DMS114 treated with DMSO at 0.1 percent for 48 hours (cell line): Measurements from ENCODE around the gene INPP5F.
"Not testable (repeated sequence)": the region's sequence is repeated elsewhere in the genome, so short reads cannot be mapped to it uniquely, and the experiment has no call there.

Experiments
- DNase-seq: peaks from one replicate; lab custom pipeline; 2025; ENCODE audit not compliant: unreplicated experiment; lab: John Stamatoyannopoulos, UW

INPP5F gene

DNA sequence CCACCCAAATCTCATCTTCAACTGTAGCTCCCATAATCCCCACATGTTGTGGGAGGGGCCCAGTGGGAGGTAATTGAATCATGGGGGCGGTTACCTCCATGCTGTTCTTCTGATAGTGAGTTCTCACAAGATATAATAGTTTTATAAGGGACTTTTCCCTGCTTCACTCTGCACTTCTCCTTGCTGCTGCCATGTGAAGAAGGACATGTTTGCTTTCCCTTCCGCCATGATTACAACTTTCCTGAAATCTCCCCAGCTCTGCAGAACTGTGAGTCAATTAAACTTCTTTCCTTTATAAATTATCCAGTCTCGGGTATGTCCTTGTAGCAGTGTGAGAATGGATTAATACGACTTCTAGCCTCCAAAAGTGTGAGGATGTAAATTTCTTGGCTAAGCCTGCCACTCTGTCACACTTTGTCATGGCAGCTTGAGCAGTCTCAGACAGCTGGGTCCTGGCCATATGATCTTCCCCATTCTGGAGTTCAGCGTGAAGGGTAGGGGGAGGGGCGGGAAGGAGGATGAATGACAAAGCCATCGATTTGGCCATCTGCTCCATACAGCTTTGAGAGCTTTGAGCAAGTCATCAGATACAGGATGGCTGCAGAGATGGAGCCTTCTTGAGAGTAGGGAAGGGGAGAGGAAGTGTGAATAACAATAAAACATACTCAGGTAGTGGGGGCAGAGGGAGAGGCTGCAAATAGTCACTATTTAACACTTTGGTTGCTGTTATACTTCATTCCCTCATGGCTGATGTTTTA lies 19.1 kb upstream of the INPP5F start:
- DNase-seq: no peak

DNA sequence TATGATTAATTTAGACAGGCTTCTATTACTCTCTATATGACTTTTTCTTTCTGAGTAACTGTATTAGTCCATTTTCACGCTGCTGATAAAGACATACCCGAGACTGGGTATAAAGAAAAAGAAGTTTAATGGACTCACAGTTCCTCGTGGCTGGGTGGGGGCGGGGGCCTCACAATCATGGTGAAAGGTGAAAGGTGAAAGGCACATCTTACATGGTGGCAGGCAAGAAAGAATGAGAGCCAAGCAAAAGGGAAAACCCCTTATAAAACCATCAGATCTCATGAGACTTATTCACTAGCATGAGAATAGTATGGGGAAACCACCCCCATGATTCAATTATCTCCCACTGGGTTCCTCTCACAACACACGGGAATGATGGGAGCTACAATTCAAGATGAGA lies 18.5 kb upstream of the INPP5F start:
- DNase-seq: not testable (repeated sequence)

DNA sequence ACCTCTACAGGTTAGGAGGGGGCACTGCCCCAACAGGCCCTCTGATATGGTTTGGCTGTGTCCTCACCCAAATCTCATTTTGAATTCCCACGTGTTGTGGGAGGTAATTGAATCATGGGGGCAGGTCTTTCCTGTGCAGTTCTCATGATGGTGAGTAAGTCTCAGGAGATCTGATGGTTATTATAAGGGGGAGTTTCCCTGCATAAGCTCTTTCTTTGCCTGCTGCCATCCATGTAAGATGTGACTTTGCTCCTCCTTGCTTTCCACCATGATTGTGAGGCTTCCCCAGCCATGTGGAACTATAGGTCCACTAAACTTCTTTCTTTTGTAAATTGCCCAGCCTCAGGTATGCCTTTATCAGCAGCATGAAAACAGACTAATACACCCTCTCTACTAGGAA lies 14.9 kb upstream of the INPP5F start:
- DNase-seq: not testable (repeated sequence)

DNA sequence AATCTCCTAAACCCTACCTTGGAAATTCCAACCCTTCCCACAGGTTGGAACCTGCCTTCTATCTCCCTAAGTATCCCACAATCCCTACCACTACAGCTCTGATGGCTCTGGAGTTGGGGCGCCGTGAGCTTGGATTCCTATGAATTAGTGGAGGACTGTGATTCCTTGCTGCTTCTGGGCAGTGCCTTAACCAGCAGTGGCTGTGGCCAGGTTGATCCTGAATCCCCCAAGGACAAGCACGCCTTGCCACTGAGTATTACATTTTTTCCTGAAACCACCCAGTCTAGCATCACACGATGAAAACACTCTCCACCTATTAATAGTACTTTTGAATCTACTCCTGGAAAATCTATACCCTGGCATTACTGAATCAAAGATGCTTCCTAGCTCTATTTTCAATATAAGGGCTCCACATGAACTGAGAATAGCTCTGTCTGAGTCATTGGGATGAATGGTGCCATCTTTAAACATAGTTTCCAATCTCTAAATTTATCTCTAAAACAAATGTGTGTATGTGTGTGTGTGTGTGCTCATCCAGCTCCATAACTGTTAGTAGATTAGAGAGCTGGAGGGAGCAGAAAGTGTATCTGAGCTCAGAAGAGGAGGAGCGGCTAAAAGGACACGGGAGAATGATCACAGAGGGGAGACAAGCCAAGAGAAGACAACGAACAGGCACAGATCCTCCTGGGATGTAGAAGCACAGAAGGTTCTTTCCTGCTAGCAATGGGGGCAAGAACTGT lies 11.9 kb upstream of the INPP5F start:
- DNase-seq: no peak

DNA sequence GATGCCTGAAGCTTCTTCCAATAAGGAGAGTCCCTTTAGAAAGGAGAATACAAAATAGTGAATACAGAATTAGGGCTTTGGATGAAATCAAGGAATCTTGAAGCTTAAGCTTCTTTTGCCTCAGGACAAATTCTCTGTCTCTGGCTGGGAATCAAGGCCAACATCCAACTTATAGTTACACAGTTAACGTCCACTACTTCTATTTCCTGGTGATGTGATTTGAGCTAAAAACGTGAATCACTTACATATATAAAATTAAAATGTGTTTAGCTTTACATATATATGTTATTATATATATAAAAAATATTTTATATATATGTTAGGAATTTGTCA lies 11.4 kb upstream of the INPP5F start:
- DNase-seq: no peak

DNA sequence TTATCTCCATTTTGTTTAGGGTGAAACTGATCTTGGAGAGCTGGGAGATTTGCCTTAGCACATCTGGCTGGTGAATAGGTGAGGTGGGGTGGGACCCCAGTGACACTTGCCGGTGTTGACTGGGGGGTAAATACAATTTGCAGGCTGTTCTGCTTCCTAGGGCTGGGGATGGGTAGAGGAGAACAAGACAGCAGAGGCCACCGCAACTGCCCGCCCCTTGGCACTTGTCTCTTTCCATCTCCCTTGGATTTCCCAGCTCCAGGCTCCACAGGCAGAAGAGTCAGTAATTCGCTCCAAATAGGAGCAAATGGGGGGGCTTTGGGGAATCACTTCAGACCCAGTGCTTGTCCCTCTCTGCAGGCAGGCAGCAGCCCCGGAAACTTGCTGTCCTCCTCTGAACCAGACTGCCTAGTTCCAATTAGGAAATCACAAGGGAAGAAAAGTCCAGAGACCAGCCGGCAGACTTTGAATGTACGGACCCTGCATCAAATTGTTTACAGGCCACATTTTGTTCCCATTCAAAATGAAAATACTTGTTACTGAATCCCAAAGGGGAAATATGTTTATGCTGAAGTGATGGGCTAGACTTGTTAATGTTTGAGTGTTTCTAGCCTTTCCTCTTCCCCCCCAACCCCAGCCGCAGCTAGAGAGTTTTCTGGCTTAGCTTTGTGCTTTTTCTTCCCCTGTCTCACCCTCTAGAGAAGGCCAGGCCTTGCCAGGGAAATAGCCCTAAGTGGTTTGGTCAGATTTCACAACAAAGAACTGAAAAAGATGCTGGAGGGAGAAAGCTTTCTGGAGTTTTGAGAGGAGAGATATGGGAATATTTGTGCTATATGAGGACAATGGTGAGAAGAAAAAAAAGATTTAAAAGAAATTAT lies 10.0 kb upstream of the INPP5F start:
- no peak for DNase-seq

DNA sequence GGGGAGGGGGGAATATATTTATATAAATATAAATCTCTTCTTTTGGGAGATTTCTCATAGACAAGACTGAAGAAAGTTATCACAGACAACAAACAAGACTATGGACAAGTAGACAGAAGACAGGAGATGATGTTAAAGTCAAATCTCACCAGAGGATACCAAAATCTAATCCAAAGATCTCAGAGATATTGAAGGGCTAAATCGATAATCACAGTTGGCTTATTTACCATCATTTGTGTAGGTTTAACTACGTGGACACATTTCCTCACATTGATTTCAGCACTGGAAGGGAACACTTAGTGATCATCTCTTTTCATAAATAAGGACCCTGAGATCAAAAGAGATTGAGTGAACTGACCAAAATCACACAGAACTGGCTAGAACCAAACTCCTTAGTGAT lies 2.7 kb upstream of the INPP5F start:
- no peak for DNase-seq

DNA sequence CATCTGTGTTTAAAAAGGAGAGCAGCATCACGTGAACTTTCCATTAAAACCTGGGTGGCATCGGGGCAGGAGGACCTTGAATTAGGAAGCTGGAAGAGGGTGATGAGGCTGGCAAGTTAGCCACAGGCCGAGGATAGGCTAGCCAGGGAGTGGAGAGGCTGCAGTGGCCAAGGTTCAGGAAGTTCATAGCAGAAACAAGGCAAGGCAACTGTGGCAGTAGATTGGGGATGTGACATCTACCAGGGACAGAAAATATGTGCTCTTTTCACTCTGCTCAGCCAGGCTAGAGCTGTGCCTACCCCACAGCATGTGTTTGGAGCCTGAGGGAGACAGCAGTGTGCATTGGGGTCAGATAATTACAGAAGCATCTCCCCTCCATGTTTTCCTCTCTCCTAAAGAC lies 2.2 kb upstream of the INPP5F start:
- DNase-seq: no peak

DNA sequence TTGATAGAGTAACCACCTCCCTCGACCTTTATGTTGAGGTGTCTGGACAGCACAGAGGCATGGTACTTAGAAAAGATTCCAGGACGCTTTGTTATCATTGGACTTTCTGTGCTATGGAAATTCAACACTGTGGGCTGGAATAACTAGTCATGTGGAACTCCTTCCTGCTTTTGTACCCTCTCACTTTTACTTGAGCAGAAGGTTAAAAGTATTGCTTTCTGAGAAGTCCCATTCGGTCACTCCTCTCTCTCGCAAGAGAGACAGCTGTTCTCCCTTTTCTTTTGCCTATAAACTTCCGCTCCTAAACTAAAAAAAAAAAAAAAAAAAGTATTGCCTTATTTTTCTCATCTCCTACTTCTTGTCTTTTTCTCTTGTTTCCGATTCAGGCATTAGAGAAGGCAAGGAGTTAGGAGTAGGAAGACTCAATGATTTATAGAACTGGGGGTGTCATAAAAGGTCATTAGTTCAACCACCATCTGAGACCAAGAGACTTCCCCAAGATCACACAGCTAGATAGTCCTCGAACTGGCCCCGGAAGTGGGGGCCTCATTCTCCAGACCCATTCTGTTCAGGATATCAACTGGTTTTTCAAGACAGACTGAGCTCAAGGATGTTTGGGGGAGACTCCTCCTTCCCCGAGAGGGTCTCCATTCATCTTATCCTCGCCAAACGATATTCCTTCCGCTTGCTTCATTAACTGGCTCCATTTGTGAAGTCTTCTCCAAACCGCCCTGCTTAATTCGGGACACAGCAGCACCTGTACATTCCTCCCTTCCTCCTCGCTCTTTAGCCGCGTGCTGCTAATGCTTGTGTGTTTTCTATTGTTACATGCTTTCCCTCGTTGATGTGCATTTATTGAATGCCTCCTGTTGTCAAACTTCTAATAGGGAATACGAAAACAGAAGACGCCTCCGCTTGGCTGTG lies 995 bp upstream of the INPP5F start:
- DNase-seq: no peak

DNA sequence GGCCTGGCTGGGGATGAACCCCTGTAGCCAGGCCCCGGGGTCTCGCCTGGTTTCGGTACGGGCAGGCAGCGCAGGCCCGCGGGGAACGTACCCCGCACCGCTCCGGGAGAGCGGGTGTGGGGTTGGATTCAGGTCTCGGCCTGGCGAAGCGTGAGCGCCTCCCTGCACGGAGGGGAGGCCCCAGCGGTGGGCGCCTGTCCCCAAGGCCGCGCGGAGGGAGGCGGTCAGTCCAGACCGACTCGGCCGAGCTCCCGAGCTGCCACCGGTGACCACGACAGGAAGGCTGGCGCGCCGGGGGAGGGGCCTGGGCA lies 378 bp upstream of the INPP5F start:
- no peak for DNase-seq

DNA sequence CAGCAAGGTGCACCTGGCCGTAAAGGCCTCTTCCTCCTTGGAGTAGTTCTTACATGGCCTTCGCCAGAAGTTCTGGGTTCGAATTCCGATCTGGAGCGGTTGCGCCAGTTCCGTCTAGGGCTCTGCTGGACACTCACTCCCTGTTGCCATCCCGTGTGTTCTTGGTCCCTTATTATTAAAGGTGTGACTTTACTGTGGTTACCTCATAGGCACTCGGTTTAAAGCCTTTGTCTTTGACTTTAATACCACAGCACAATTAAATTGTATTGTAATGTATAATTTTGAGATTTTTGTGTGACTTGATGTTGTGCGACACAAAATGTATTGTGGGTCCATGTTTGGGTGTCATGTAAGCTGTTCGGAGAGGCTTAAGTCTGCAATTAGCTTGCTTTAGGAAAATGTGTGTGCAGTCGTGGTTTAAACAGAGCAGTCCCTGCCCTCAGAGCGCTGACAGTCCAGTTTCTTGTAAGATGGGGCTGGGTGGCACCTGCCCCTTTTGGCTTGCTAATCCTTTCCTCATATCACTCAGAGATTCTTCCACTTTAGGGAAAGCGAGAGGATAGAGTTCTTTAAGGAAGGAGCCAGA lies 919 bp downstream of the INPP5F start:
- DNase-seq: no peak

DNA sequence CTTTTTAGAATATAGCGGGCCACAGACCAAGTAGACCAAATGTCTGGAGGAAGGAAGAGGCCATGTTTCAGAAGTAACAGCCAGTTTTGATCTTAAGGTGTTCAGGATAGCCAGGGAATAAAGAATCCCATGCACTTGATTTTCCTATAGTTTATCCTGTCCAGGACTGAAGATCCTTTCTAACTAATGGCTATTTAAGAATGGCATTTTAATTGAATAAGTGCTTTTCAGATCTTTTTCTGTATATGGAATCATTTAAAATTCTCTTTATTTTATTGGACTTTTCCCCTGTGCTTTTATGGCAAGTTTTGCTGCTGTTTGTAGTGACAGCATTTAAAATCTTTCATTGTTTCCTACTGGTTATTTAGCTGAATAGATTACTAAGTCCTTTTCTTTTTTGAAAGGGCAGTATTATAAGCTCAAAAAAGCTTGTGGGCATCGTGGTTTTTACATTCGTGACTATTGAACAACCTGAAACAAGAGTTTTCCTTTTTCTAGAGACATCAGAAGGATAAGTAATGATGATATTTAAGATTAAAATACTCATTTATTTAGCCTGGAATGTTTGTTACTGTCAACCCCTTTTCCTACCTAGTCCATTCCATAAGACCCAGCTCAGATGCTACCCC lies 2.4 kb downstream of the INPP5F start:
- no peak for DNase-seq

DNA sequence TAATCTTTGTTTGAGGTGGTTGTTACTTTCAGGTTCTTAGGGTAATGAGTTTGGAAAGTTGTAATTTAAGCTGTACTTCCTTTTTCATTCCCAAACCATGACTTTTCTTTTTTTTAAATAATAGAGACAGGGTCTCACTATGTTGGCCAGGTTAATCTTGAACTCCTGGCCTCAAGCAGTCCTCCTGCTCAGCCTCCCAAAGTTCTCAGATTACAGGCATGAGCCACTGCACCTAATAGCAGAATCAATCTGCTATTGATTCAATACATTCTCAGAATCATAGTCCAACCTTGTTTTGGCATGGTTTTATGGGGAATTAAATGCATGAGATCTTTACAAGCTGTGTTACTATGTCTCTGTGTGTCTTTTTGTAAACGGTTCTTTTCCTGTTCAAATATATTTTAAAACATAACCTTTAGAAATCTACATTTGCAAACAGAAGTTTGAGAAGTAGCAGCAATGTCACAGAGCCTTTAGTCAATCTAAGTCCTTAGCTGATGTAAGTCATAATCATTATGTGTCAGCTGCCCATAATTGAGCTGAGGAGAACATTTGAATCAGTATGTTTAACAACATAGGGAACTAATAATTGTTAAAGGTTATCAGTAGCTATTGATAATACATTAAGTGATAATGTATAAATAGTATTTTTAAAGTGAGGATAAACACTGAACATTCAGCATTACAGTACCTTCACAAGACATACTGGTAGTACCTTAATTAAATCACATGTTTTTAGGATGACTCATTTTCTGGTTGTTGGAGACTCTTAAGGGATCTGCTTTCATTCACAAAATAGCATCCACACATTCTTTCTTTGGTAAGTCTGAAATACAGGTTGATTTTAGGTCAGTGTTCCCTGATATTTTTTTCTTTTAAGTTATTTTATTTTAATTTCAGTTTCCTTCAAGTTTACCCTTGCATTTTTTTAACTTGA lies 8.8 kb downstream of the INPP5F start:
- no peak for DNase-seq

DNA sequence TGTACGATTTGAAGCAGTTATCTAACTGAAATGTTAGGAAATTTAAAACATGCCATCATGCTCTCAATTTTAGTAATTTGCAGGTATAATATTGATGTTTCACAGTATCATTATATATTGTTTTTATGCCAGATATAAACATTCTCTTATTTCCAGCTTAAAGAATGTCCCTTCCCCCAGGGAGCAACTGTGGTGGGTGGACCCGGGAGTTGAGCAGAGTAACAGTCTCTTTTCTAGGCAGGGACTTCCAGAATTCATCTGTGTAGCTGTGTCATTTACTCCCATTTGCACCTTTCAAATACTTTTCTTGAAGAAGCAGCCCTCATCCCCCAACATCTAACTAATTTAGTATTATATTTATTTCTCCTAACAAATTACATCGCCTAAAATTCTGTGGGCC lies 9.6 kb downstream of the INPP5F start:
- no peak for DNase-seq

DNA sequence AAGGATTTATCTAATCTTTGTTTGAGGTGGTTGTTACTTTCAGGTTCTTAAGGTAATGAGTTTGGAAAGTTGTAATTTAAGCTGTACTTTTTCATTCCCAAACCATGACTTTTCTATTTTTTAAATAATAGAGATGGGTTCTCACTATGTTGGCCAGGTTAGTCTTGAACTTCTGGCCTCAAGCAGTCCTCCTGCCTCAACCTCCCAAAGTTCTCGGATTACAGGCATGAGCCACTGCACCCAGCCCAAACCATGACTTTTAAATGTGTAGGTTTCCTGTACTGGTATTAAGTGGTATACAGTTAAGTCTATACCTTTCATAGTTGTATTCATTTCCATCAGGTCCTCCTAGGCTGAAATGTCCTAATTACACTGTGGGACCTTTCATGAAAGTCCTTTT lies 10.4 kb downstream of the INPP5F start:
- no peak for DNase-seq

DNA sequence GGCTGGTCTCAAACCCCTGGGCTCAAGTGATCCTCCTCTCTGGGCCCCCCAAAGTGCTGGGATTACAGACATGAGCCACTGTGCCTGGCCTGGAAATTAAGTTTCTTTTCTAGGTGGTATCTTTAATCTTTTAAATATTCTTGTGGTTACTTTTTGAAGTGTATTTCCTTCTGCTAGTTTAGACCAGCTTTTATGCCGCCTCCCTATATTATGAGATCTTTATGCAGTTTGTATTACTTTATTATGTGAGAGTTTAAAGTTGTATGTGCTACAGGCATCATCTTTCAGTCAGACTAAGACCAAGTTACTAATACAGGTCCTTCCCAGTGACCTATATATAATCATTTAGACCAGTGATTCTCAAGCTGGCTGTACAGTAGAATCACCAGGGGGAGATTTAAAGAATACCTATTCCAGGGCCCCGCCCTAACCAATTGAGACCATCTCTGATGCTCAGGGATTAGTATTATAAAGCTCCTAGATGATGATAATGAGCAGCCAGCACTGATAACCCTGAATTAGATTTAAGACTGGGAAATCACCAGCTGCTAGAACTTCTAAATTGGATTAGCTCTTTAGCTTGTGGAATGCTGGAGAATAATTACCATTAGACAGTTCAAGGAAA lies 11.3 kb downstream of the INPP5F start:
- no peak for DNase-seq

DNA sequence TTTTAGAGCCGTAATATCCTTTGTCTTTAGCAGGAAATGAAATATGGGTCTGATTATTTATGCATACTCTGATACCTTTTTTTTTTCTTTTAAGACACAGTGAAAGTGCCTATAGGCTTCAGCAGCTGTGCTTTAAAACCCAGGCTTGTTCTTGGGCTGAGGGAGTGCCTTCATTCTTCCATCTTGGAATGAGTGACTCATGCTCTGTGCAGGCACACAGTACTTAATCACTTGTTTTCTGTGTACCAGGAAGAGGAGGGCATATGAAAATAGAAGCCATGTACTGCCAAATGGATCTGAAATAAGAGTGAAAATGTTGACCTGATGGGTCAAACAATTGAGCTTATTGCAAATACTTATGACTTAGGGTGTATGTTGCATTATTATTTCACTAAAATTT lies 12.0 kb downstream of the INPP5F start:
- no peak for DNase-seq

DNA sequence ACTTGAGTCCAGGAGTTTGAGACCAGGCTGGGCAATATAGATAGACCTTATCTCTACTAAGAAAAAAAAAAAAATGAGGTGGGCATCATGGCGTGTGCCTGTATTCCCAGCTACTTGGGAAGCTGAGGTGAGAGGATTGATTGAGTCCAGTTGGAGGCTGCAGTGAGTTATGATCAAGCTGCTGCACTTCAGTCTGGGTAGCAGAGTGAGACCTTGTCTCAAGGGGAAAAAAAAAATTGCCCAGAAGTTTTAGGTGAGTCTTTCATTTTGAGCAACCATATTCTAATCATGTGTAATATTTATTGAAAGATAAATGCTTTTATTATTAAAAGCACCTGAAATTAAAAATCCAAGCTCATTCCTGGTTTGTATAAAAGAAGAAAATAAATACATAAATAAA lies 13.1 kb downstream of the INPP5F start:
- no peak for DNase-seq

DNA sequence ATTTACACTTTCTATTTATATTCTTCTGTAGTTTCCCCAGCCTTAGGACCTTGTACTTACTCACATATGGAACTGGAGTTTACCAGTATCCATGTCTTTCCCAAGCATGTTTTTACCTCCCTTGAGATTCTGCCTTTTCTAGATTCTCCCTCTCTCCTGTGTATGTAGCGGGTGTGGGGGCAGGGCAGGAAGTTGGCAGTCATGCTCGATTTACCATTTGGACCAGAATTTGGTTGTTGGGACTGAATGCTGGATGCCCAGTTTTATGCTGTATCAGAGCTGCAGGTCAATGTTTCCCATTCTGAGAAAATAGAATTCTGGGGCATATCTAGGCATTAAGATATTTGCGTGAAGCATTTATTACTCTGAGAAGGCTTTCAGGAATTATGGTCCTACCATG lies 14.2 kb downstream of the INPP5F start:
- DNase-seq: no peak
